ENCODE data around the gene KRTAP10-5. TPM values are rescaled to one million over a fixed set of nuclear protein-coding genes. Genes with fewer than 3 reads are reported as not detected.

KRTAP10-5 gene
- total RNA-seq, 1 experiment from 2014 or later, result not detected

DNA sequence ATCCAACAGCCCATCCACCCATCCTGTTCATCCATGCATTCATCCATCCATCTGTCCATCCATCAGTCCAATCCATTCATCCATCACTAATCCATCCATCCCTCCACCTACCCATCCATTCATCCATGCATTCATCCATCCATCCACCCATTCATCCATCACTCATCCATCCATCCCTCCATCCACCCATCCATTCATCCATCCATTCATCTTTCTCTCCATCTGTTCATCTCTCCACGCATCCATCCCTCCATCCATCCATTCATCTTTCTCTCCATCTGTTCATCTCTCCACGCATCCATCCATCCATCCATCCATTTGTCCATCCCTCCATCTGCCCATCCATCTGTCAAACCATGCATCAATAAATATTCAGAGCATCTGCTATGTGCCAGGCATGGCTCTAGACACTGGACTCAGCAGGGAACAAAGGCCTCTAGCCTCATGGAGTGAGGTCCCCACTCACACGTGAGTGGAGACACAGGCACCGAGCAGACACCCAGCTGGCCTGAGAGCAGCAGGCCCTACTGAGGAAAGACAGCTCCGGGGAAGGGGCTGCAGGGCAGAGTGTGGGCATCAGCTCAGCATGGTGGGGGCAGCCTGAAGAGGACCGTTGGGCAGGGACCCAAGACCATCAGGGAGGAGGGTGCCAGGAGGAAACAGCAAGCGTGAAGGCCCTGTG is 50.0 kb downstream of the KRTAP10-5 start:
- DNase-seq (ENCODE audit: low read depth), result no peak

DNA sequence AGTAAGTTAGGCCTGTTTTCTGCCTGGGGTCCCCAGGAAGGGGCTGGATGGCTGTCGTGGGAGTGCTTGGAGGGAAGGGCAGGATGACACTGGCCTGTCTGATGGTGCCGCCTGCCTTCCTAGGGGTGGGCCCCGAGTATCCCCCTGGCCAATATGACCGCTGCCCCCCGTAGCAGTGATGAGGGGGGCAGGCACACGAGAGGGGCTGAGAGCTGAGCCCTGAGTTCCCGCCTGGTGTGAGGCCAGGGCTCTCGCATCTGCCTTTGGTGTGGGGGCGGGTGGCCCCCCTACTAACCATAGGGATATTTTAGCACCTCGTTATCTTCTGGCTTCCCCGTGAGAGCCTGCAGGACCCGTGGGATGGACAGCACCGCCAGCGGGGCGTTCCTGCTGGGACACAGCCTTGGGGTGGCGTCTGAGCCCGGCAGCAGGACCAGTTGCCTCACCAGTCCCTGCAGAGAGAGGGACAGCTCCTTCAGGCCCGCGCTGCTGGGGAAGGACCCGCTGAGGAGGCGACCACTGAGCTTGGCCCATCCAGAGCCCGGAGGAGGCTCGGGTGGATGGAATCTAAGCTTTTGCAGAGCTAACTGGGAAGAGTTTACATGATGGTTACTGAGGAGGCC is 50.8 kb downstream of the KRTAP10-5 start:
- no peak for DNase-seq (ENCODE audit: low read depth)

Other genes starting within 250 kb of the KRTAP10-5 start
- gene CFAP410, start 241.2 kb downstream of the KRTAP10-5 start, total RNA-seq (2014; rRNA removed; shearing (Covaris generic)), result 5.9 and 9.8 TPM in 2 replicates
- 6.7 and 10.4 TPM in 2 replicates for gene TRPM2, start 227.0 kb downstream of the KRTAP10-5 start, total RNA-seq (2014; rRNA removed; shearing (Covaris generic))
- 1.6 and 1.9 TPM in 2 replicates for gene LRRC3, start 125.1 kb downstream of the KRTAP10-5 start, total RNA-seq (2014; rRNA removed; shearing (Covaris generic))
- gene KRTAP10-1, start 40.4 kb downstream of the KRTAP10-5 start, total RNA-seq (2014; rRNA removed; shearing (Covaris generic)), result not detected in 2 replicates
- gene KRTAP10-2, start 29.1 kb downstream of the KRTAP10-5 start, total RNA-seq (2014; rRNA removed; shearing (Covaris generic)), result not detected in 2 replicates
- gene KRTAP10-3, start 21.8 kb downstream of the KRTAP10-5 start, total RNA-seq (2014; rRNA removed; shearing (Covaris generic)), result not detected in 2 replicates
- not detected in 2 replicates for gene KRTAP10-4, start 6.9 kb downstream of the KRTAP10-5 start, total RNA-seq (2014; rRNA removed; shearing (Covaris generic))
- gene KRTAP10-6, start 11.9 kb upstream of the KRTAP10-5 start, total RNA-seq (2014; rRNA removed; shearing (Covaris generic)), result not detected in 2 replicates
- not detected in 2 replicates for gene KRTAP10-7, start 20.0 kb upstream of the KRTAP10-5 start, total RNA-seq (2014; rRNA removed; shearing (Covaris generic))
- gene KRTAP10-8, start 31.5 kb upstream of the KRTAP10-5 start, total RNA-seq (2014; rRNA removed; shearing (Covaris generic)), result not detected in 2 replicates
- not detected in 2 replicates for gene KRTAP10-9, start 46.5 kb upstream of the KRTAP10-5 start, total RNA-seq (2014; rRNA removed; shearing (Covaris generic))
- gene KRTAP10-10, start 56.8 kb upstream of the KRTAP10-5 start, total RNA-seq (2014; rRNA removed; shearing (Covaris generic)), result not detected in 2 replicates
- not detected in 2 replicates for gene KRTAP10-11, start 65.8 kb upstream of the KRTAP10-5 start, total RNA-seq (2014; rRNA removed; shearing (Covaris generic))
- gene KRTAP12-4, start 74.1 kb upstream of the KRTAP10-5 start, total RNA-seq (2014; rRNA removed; shearing (Covaris generic)), result not detected in 2 replicates
- gene KRTAP12-3, start 77.3 kb upstream of the KRTAP10-5 start, total RNA-seq (2014; rRNA removed; shearing (Covaris generic)), result not detected in 2 replicates
- not detected in 2 replicates for gene KRTAP12-2, start 86.3 kb upstream of the KRTAP10-5 start, total RNA-seq (2014; rRNA removed; shearing (Covaris generic))
- not detected in 2 replicates for gene KRTAP12-1, start 101.6 kb upstream of the KRTAP10-5 start, total RNA-seq (2014; rRNA removed; shearing (Covaris generic))
- not detected in 2 replicates for gene KRTAP10-12, start 116.6 kb upstream of the KRTAP10-5 start, total RNA-seq (2014; rRNA removed; shearing (Covaris generic))
- gene TSPEAR, start 131.0 kb upstream of the KRTAP10-5 start, total RNA-seq (2014; rRNA removed; shearing (Covaris generic)), result not detected in 2 replicates
- gene UBE2G2, start 221.2 kb upstream of the KRTAP10-5 start, total RNA-seq (2014; rRNA removed; shearing (Covaris generic)), result 40.2 and 40.7 TPM in 2 replicates
- gene SUMO3, start 237.5 kb upstream of the KRTAP10-5 start, total RNA-seq (2014; rRNA removed; shearing (Covaris generic)), result 88.6 and 100.0 TPM in 2 replicates

Data from RPMI7951 (cell line).